Measurements from ENCODE around the gene CACNA1C.

GRCh38 chr12:2195085-2195484 is 142.3 kb downstream of the CACNA1C start:
- TF ChIP-seq CTCF (conservative IDR thresholded peaks at IDR 0.05 in 1 of 2, IDR thresholded peaks at IDR 0.05 in 1 of 2; ENCODE audit: low read depth in 1 of 2, low read length in 2 of 2) (no peak), EZH2 (IDR thresholded peaks at IDR 0.05; ENCODE audit: low read length, missing control alignments) (no peak)
